Muscle of arm (tissue), 12 donors: Measurements from ENCODE around the gene GLS. TPM values are rescaled to one million over a fixed set of nuclear protein-coding genes. Genes with fewer than 3 reads are reported as not detected.
A peak's percentile ranks its signal among the peaks of the same experiment; 100 is the strongest.
"Not testable (repeated sequence)": the region's sequence is repeated elsewhere in the genome, so short reads cannot be mapped to it uniquely, and the experiment has no call there.

ENCODE experiments used
- DNase-seq: peaks from one replicate; pipeline ENCODE4 v3.0.0-alpha.2; 2013
- polyA plus RNA-seq, 12 donors: library from polyadenylated mRNA; unstranded; fragments of 120-200 nt; gene quantifications; one replicate each; pipeline ENCODE4 v1.2.1, GENCODE V29; 2013; ENCODE audit not compliant: insufficient read length in 12 of 12

Gene GLS
- polyA plus RNA-seq, 12 donors = 42.2 to 95.7 (median 68.1) TPM; not detected in 1

DNA sequence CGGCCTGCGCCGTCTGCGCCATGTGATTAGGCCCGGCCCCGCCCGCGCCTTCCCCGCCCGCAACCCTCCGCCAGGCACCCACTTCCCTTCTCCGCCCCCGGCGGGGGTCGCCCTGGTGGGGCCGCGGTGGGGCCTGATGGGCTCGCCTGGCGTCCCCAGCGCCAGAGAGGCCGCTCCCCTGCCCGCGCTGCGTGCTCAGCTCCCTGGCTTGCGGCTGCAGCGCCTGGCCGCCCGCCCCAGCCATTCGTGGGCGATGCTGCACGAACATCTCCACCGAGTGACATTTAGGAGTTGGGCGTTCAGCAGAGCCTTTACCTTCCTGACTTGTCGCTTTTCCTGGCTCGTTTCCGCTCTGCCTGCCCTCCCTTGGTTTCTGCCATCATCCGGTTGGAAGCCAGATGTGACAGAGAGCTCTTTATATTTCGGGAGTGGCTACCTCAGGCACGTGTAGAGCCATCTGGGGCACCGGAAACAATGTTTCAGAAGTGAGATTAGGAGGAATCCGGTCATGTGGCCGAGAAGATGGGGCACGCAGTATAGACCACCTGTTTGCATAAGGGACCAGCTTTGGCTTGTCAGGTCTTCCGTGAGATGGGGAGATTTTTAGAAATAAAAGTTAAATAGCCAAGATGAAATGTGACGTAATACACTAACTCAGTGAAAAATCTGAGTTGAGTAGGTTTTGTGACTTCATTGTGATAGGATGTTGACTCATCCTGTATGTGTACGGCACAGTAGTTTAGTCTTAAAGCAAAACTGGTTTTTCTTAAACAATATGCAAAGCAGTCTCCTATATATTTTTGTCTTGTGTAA is 1.2 kb downstream of the GLS start:
- peak; percentile 67 for DNase-seq

- no peak for DNase-seq
Observed at GRCh38 chr2:190882411-190882766, 1.8 kb downstream of the GLS start.

GRCh38 chr2:190882856-190883582 is 2.4 kb downstream of the GLS start:
- DNase-seq = no peak

- DNase-seq = not testable (repeated sequence)
Observed at GRCh38 chr2:190885844-190886243, 5.2 kb downstream of the GLS start.

- DNase-seq = no peak
Observed at GRCh38 chr2:190887089-190887488, 6.5 kb downstream of the GLS start.

DNA sequence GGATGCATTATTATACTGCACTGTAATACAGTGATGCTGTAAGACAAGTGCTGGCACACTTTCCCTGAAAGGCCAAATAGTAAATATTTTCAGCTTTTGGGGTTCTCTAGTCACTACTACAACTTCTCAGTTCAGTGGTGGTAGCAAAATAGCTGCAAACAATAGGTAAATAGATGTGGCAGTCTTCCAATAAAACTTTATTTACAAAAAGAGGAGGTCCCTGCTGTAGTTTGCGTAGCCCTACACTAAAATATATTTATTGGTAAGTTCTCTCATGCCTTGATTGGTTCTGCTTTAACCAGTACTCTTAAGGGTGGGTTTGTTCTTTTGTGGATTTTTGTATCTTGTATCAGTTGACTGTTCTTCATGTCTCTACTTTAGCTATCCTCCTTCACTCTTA is 7.8 kb downstream of the GLS start:
- no peak for DNase-seq

DNA sequence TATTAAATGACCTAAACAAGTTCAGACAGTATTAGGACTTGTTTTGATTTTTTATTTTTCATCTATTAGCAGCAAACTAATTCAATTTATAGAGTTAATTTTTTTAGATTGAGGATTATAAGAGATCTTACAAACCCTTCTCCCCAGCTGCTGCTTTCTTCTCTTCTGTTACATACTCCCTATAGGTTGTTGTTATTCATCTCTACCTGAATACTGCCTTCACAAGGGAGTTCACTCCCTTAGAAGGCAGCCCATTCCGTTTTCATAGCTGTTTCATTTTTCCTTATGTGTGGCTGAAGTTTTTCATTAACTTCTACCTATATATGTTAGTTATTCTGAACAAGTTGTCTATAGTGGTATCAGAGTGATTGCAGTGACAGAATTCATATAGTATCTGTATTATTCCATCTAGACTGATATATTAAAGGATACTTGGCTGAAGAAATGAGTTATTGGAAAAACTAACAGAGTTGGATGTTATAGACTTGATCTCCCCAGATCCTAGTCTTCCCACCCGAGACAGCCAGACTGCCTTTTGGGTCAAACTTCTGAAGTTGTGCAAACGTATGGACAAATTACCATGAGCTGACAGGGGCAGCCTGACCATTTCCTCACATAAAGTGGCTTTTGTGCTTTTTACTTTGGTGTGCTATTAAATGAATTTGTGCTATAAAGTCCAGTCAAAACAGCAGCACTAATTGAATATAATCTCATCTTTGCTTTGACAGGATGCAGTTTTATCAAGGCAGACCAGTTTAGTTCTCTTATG is 8.7 kb downstream of the GLS start:
- no peak for DNase-seq

DNA sequence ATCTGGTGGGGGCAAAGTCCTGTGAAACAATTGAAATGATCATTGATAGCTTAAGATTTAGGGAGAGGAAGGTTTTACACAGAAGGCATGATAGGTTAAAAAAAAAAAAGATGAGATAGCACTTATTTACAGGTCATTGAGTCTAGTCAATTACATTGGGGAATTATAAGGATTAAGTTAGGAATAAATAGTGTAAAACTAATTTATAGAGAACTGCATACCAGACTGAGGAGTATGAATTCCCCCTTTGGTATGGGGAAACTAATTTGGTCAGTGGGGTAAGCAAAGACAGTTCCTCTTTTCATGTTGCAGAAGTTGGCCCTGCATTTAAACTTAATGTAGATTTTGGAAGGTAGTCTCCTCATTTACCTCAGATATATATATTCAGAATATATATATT is 10.8 kb downstream of the GLS start:
- no peak for DNase-seq

GRCh38 chr2:190891889-190892288 is 11.3 kb downstream of the GLS start:
- no peak for DNase-seq

- DNase-seq = no peak
Observed at GRCh38 chr2:190893157-190893556, 12.5 kb downstream of the GLS start.

GRCh38 chr2:190896477-190896876 is 15.9 kb downstream of the GLS start:
- no peak for DNase-seq

- no peak for DNase-seq
Observed at GRCh38 chr2:190903693-190904450, 23.3 kb downstream of the GLS start.

DNA sequence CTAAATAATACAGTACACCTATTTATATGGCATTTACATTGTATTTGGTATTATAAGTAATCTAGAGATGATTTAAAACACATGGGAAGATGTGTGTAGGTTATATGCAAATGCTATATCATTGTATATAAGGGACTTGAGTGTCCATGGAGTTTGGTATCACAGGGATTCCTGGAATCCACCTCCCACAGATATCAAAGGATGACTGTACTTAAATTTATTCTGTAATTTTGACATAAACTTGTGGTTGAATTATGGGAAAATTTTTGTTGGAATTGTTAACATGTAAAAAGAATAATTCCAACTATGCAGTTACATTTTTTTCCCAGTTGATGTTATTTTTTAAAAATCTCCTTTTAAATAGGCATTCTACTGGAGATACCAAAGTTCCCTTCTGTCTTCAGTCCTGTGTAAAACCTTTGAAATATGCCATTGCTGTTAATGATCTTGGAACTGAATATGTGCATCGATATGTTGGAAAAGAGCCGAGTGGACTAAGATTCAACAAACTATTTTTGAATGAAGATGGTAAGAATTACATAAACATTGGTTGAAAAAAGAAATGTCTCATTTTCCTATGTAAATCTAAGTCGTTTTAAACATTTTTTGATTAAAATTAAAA is 24.1 kb downstream of the GLS start:
- DNase-seq = no peak

- no peak for DNase-seq
Observed at GRCh38 chr2:190908532-190908931, 27.9 kb downstream of the GLS start.

- DNase-seq = no peak
Observed at GRCh38 chr2:190909680-190910079, 29.1 kb downstream of the GLS start.

DNA sequence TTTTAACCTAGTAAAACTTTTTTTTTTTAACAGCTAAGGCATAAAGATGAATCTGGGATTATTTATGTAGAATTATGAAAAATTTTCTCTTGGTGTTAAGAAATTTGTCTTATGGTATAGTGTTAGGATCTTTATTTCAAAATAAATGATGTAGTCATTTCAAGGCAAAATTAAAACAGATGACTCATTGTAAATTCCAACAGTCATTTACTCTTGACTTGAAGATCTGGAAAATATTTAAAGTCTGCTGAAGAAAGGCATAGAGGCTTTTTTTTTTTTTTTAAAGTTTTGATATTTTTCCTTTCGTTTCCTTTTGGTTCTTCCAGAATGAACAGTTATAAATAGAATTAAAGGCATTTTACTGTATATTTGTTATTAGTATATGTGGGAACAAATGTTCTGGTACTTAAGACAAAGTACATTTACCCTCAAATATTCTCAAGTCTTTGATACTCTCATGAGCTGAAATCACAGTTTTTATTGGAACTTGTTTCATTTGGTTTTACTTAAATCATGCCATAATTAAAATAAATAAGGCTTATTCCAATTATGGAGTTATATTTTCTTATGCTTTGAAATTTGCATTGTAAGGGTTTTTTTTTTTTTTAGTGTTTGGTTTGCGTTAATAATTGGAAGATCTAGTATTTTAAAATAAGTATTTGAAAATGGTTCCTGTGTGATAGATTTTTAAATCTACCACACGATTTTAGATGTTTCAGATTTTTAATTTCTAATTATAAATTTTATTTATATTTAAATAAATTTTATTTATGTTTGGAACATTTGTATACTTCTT is 29.9 kb downstream of the GLS start:
- no peak for DNase-seq

DNA sequence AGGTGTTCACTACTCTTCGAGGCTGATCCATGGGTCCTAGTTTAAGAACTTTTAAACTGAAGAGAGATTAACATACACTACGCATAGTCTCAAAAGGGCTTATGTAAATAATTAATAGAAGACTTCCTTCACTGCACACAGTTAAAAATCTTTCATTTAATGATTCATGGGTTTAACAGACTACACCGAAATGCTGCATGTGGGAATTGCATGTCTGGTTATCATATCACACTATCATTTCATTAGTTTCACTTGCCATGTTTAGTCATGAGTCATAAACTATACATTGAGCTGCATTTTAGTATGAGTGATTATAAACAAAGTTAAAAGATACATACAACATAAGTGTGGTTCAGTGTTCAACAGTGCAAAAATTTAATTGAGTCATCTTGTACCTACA is 31.2 kb downstream of the GLS start:
- no peak for DNase-seq

DNA sequence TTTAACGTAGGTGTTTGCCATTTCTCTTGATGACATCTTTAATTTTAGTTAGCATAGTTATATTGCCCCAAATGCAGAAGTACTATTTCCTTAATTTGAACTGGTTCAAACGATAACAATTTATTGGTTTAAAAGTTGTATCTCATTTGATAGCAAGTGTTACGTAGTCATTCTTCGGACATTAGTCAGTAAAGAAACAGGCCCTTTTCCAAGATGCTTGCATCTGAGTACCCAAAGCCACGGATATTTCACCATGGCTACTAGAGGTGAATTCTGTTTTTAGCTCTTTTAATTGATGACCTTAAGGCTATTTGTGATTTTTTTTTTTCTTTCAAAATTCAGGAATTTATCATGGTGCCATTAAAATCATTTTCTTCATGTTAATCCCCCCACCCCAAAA is 32.1 kb downstream of the GLS start:
- no peak for DNase-seq

- DNase-seq = no peak
Observed at GRCh38 chr2:190913725-190914124, 33.1 kb downstream of the GLS start.

DNA sequence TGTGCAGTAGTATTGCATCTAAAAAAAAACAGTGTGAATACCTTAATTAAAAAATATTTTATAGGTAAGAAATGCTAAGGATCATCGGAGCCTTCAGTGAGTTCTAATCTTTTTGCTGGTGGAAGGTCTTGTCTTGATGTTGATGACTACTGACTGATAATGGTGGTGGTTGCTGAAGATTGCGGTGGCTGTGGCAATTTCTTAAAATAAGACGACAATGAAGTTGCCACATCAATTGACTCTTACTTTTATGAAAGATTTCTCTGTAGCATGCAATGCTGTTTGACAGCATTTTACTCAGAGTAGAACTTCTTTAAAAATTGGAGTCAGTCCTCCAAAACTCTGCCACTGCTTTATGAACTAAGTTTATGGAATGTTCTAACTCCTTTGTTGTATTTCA is 36.2 kb downstream of the GLS start:
- no peak for DNase-seq

GRCh38 chr2:190920085-190920484 is 39.5 kb downstream of the GLS start:
- no peak for DNase-seq
